Coronary artery (tissue), 2 donors: ENCODE measurements around the gene SLC15A1.

Source experiments
- DNase-seq: peaks from one replicate; pipeline ENCODE4 v3.0.0-alpha.2; 2017; ENCODE audit warnings: low spot score
- H3K27ac ChIP-seq, 2 donors: fragments of 200-600 bp; sonication (generic); one replicate each; pipeline ENCODE4 v1.5.1; 2016 to 2019
- H3K4me3 ChIP-seq: fragments of 200-600 bp; sonication (generic); 2 replicates; pipeline ENCODE4 v1.5.1; 2016; ENCODE audit warnings: mild to moderate bottlenecking, moderate library complexity
- CTCF ChIP-seq: fragments of 200-600 bp; sonication (generic); IDR thresholded peaks from one replicate; pipeline ENCODE4 v1.5.1; 2019; ENCODE audit warnings: antibody characterized with exemption

The SLC15A1 gene

GRCh38 chr13:98781470-98781869, 29.0 kb upstream of the SLC15A1 start:
- DNase-seq = no peak
- H3K27ac ChIP-seq = no peak overlapping the region
- no peak overlapping the region for H3K4me3 ChIP-seq
- TF ChIP-seq CTCF = no peak

- TF ChIP-seq CTCF = no peak
- H3K4me3 ChIP-seq = no peak overlapping the region
- no peak for DNase-seq
Measured at GRCh38 chr13:98781045-98781444, 28.6 kb upstream of the SLC15A1 start.

DNA sequence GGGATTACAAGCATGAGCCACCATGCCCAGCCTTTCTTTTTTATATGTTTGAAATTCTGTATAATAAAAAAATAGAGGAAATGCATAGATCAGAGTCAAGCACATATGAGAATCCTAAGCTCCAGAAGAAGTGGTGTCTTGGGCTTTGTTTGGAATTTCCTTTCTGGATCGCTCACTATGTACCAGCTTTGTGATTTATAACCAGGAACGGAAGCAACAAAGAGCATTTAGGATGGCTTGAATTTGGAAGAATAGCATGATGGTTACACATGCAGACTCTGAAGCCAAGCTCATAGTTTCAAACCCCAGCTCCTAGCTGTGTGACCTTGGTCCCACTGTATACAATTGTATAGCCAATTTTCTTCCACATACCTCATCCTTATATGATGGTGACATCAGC, 28.0 kb upstream of the SLC15A1 start:
- no peak for DNase-seq
- no peak for TF ChIP-seq CTCF
- Histone ChIP-seq H3K27ac (no peak overlapping the region), H3K4me3 (no peak overlapping the region)

More at GRCh38 chr13:98781045-98781444, 28.6 kb upstream of the SLC15A1 start:
- no peak overlapping the region for H3K27ac ChIP-seq

GRCh38 chr13:98779695-98780094, 27.2 kb upstream of the SLC15A1 start:
- Histone ChIP-seq H3K27ac (no peak overlapping the region), H3K4me3 (no peak overlapping the region)
- no peak for DNase-seq
- no peak for TF ChIP-seq CTCF

- no peak overlapping the region for H3K27ac ChIP-seq
- no peak for TF ChIP-seq CTCF
- H3K4me3 ChIP-seq = no peak overlapping the region
- DNase-seq = no peak
Measured at GRCh38 chr13:98778749-98779148, 26.3 kb upstream of the SLC15A1 start.

- H3K4me3 ChIP-seq = no peak overlapping the region
- no peak for TF ChIP-seq CTCF
- no peak for DNase-seq
- H3K27ac ChIP-seq = no peak overlapping the region
Measured at GRCh38 chr13:98776644-98777043, 24.2 kb upstream of the SLC15A1 start.

- no peak for DNase-seq
- no peak overlapping the region for H3K27ac ChIP-seq
- no peak for TF ChIP-seq CTCF
- no peak overlapping the region for H3K4me3 ChIP-seq
Measured at GRCh38 chr13:98775844-98776598, 23.5 kb upstream of the SLC15A1 start.
